K562 (cell line): ENCODE data around the gene TMEM131. TPM values are rescaled to one million over a fixed set of nuclear protein-coding genes. Genes with fewer than 3 reads are reported as not detected.

Experiments used
- ATF6 ChIP-seq: sonication (generic); formaldehyde crosslinking; IDR thresholded peaks from 2 replicates; pipeline ENCODE4 v1.4.0; 2020; ENCODE audit warnings: mild to moderate bottlenecking, missing genetic modification reagents
- FOSL1 ChIP-seq: fragments of 200-800 bp; sonication (Bioruptor generic); conservative IDR thresholded peaks from 2 replicates; pipeline ENCODE4 v1.6.1; 2016; ENCODE audit warnings: missing genetic modification characterization, missing compliant biosample characterization
- FOXM1 ChIP-seq, 2 experiments: fragments of 450-650 bp in 1 of 2; sonication (generic) in 1 of 2; formaldehyde crosslinking in 1 of 2; IDR thresholded peaks; 2 replicates each; pipeline versions ENCODE4 v1.6.1 to v1.9.0; 2017 to 2022; ENCODE audit warnings: low read depth in 2 of 2, mild to moderate bottlenecking in 2 of 2, missing genetic modification reagents in 1 of 2, moderate library complexity in 1 of 2
- MBD1 ChIP-seq: fragments of 250-450 bp; sonication (Bioruptor Pico); IDR thresholded peaks from 2 replicates; pipeline ENCODE4 v1.8.0; 2022; ENCODE audit warnings: inconsistent platforms
- MEF2A ChIP-seq: IDR thresholded peaks from 2 replicates; pipeline ENCODE4 v1.6.1; 2011; ENCODE audit warnings: low read depth, mild to moderate bottlenecking, low read length, moderate library complexity; ENCODE audit not compliant: control insufficient read depth
- RBFOX2 ChIP-seq: fragments of 200-400 bp; formaldehyde crosslinking; IDR thresholded peaks from 2 replicates; pipeline ENCODE4 v1.6.1; 2017; ENCODE audit warnings: low read depth, mild to moderate bottlenecking, low read length, moderate library complexity
- SMARCB1 ChIP-seq: IDR thresholded peaks from 2 replicates; pipeline ENCODE4 v1.6.1; 2011; ENCODE audit warnings: improper control_type of control experiment, low read depth; ENCODE audit not compliant: insufficient read length
- ZC3H8 ChIP-seq: fragments of 450-650 bp; IDR thresholded peaks from 2 replicates; pipeline ENCODE4 v1.6.1; 2017
- polyA plus RNA-seq, 8 experiments: library from polyadenylated mRNA; depleted of rRNA in 4 of 8; stranded (reverse) in 5 of 8; unstranded in 3 of 8; fragments of >200 nt; fragmentation: Nextera tagmentation in 2 of 8; fragmentation: Illumina TruSeq in 1 of 8; extraction: Ambion mirVana in 2 of 8; extraction: Trizol in 1 of 8; gene quantifications; 2 replicates each; pipeline versions ENCODE4 v1.2.1 to v1.2.3, GENCODE V29; 2011 to 2014; ENCODE audit warnings: inconsistent platforms in 1 of 8, missing spikeins in 1 of 8
- total RNA-seq, 7 experiments: library from RNA; depleted of rRNA in 6 of 7; stranded (reverse); fragments of >200 nt in 6 of 7; fragmentation: Illumina TruSeq in 2 of 7; extraction: Trizol in 2 of 7; gene quantifications; 2 replicates each; pipeline versions ENCODE4 v1.2.1 to v1.2.3, GENCODE V29; 2011 to 2021; ENCODE audit warnings: low replicate concordance in 1 of 7

Gene TMEM131
- total and polyA plus RNA-seq, 9 of the 15 experiments (the other 6 are each of a cell fraction or from before 2014, with no cell fraction given): 2.5 to 21.1 (median 12.4) TPM

- no peak for TF ChIP-seq MBD1 (CRISPR knock-in tag)
- no peak for TF ChIP-seq ATF6 (CRISPR knock-in tag)
- no peak for TF ChIP-seq RBFOX2
- TF ChIP-seq SMARCB1: no peak
- no peak for TF ChIP-seq FOSL1
- TF ChIP-seq FOXM1 (IDR thresholded peaks at IDR 0.05; ENCODE audit: low read depth): no peak
- TF ChIP-seq FOXM1 (CRISPR knock-in tag; IDR thresholded peaks at IDR 0.05; ENCODE audit: low read depth): no peak
- TF ChIP-seq MEF2A: no peak
- TF ChIP-seq ZC3H8: no peak
Observed at GRCh38 chr2:97739020-97739892, 256.5 kb downstream of the TMEM131 start (continued).
